ENCODE data around the gene CHCHD6. TPM values are rescaled to one million over a fixed set of nuclear protein-coding genes. Genes with fewer than 3 reads are reported as not detected.

Gene CHCHD6
- total RNA-seq, 2 experiments from 2014 or later = 8.7 to 9.3 TPM

DNA sequence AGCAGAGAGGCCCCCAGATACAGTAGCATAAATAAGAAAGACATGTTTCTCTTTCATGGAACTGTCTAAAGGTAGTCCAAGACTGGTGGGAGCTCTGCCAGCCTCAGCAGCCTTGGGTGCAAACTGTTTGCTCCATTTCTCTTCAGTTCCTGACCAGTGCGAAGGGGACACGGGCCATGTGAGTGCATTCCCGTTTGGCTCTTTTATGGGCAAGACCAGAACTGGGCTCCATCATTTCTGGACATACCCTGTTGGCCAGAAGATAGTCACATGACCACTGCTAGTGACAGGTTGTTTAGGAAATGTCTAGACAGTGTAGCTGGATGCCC is 45.5 kb downstream of the CHCHD6 start:
- no peaks in the 10 kb centered on the region for H3K9me3 Mint-ChIP-seq
- Histone ChIP-seq H3K27ac (ENCODE audit: low read depth in 1 of 2, low read length in 2 of 2) (no peak overlapping the region), H3K4me1 (ENCODE audit: insufficient read depth, low read length) (no peaks in the 10 kb centered on the region), H3K27me3 (ENCODE audit: control insufficient read depth in 1 of 2, insufficient read depth in 2 of 2, low read length in 2 of 2) (no peaks in the 10 kb centered on the region), H3K9me3 (ENCODE audit: control insufficient read depth in 1 of 2, insufficient read depth in 1 of 2, low read length in 2 of 2) (no peaks in the 10 kb centered on the region), H3K36me3 (ENCODE audit: insufficient read depth, low read length) (no peaks in the 10 kb centered on the region), H3K4me3 (ENCODE audit: low read length) (no peak overlapping the region)
- DNase-seq = no peak
- TF ChIP-seq, protein P1, sequence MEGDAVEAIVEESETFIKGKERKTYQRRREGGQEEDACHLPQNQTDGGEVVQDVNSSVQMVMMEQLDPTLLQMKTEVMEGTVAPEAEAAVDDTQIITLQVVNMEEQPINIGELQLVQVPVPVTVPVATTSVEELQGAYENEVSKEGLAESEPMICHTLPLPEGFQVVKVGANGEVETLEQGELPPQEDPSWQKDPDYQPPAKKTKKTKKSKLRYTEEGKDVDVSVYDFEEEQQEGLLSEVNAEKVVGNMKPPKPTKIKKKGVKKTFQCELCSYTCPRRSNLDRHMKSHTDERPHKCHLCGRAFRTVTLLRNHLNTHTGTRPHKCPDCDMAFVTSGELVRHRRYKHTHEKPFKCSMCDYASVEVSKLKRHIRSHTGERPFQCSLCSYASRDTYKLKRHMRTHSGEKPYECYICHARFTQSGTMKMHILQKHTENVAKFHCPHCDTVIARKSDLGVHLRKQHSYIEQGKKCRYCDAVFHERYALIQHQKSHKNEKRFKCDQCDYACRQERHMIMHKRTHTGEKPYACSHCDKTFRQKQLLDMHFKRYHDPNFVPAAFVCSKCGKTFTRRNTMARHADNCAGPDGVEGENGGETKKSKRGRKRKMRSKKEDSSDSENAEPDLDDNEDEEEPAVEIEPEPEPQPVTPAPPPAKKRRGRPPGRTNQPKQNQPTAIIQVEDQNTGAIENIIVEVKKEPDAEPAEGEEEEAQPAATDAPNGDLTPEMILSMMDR (IDR thresholded peaks at IDR 0.05) = no peak
- H3K27ac Mint-ChIP-seq = no peak overlapping the region
- ATAC-seq (ENCODE audit: poor library complexity) = no peak
- intact Hi-C loops (cut with DNase I, micrococcal nuclease) = no loop called here
- no peaks in the 10 kb centered on the region for H3K27me3 Mint-ChIP-seq
- POLR2A ChIA-PET = no interaction called here
- no peak overlapping the region for H3K4me3 Mint-ChIP-seq
- CTCF ChIA-PET = interaction anchor here (1.0 kb wide), 1 partner anchor 11 kb away, joined by 3 read pairs; no protein-coding TSS in a partner anchor
- peaks cover 5% of the 10 kb centered on the region for H3K36me3 Mint-ChIP-seq (ENCODE audit: low read depth)
- H3K4me1 Mint-ChIP-seq (ENCODE audit: low read depth) = peaks cover 8% of the 10 kb centered on the region

DNA sequence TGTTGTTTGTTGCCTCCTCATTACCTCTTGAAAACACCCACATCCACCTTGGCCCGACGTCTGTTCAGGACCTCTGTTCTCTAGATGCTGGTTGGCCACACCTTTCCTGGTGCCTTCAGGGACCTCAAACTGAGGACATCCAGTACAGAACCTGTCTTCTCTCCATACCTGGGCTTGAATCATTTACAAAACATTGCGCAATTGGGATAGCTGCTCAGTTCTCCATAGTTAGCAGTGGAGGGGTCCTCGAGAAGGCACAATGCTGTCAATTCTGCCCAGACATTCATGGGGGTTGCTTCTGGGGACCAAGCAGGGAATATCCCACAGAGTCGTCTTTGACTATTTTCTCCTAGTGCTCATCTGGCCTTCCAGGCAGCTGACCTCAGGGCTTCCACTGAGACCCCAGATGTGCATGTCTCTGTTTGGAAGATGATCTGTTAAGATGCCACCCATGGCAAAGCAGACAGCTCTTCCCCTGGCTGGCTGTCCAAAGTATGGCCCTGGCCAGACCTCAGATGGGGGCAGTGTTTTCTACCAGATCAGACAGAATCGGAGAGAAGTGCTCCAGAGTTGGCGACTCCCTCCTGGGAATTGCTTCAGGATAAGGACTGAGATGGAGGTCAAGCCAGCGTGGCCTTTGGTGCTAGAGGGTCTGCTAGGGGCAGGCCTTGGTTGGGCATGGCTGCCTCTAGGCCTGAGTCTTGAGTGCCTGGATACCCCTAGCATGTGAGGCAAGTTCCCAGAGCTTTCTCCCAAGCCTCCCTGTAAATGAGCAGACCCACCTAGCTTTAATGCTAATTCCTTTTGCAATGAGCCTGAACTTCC is 46.1 kb downstream of the CHCHD6 start:
- ATAC-seq (ENCODE audit: poor library complexity) = no peak
- DNase-seq = no peak
- Histone ChIP-seq H3K27me3 (ENCODE audit: control insufficient read depth in 1 of 2, insufficient read depth in 2 of 2, low read length in 2 of 2) (no peaks in the 10 kb centered on the region), H3K9me3 (ENCODE audit: control insufficient read depth in 1 of 2, insufficient read depth in 1 of 2, low read length in 2 of 2) (no peaks in the 10 kb centered on the region), H3K36me3 (ENCODE audit: insufficient read depth, low read length) (no peaks in the 10 kb centered on the region), H3K27ac (ENCODE audit: low read depth in 1 of 2, low read length in 2 of 2) (no peak overlapping the region), H3K4me1 (ENCODE audit: insufficient read depth, low read length) (no peaks in the 10 kb centered on the region), H3K4me3 (ENCODE audit: low read length) (no peak overlapping the region)
- POLR2A ChIA-PET = no interaction called here
- intact Hi-C loops (cut with DNase I, micrococcal nuclease) = loop anchor here in 1 of 2 experiments (5.0 kb wide), 1 partner anchor 707 kb away; no protein-coding TSS in a partner anchor
- Mint-ChIP-seq H3K27me3 (no peaks in the 10 kb centered on the region), H3K4me1 (ENCODE audit: low read depth) (peaks cover 8% of the 10 kb centered on the region), H3K36me3 (ENCODE audit: low read depth) (peaks cover 5% of the 10 kb centered on the region), H3K27ac (no peak overlapping the region), H3K9me3 (no peaks in the 10 kb centered on the region), H3K4me3 (no peak overlapping the region)
- TF ChIP-seq, protein P1 (IDR thresholded peaks at IDR 0.05) = no peak
- CTCF ChIA-PET = interaction anchor here (1.0 kb wide), 1 partner anchor 12 kb away, joined by 3 read pairs; no protein-coding TSS in a partner anchor

DNA sequence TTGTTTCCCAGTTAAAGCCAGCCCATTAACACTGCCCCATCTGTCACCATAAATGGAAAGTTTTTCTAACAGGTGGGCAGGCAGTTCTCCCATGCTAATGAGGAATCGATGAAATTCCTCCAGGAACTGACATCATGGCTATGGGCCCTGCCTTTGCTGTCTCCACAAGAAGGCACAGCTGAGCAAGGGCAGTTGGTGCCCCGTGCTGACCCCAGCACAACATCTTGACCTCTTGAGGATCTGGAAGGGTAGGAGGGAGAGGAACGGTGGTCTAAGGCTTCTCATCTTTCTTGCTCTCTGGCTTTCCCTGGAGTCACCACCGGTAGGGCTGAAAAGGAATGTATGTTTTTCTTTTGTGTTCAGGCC is 46.7 kb downstream of the CHCHD6 start:
- Histone ChIP-seq H3K27me3 (ENCODE audit: control insufficient read depth in 1 of 2, insufficient read depth in 2 of 2, low read length in 2 of 2) (no peaks in the 10 kb centered on the region), H3K4me3 (ENCODE audit: low read length) (no peak overlapping the region), H3K9me3 (ENCODE audit: control insufficient read depth in 1 of 2, insufficient read depth in 1 of 2, low read length in 2 of 2) (no peaks in the 10 kb centered on the region), H3K4me1 (ENCODE audit: insufficient read depth, low read length) (no peaks in the 10 kb centered on the region), H3K36me3 (ENCODE audit: insufficient read depth, low read length) (no peaks in the 10 kb centered on the region), H3K27ac (ENCODE audit: low read depth in 1 of 2, low read length in 2 of 2) (no peak overlapping the region)
- Mint-ChIP-seq H3K4me3 (no peak overlapping the region), H3K36me3 (ENCODE audit: low read depth) (peaks cover 5% of the 10 kb centered on the region), H3K27ac (no peak overlapping the region), H3K27me3 (no peaks in the 10 kb centered on the region), H3K9me3 (no peaks in the 10 kb centered on the region), H3K4me1 (ENCODE audit: low read depth) (peaks cover 8% of the 10 kb centered on the region)
- ATAC-seq (ENCODE audit: poor library complexity) = no peak
- POLR2A ChIA-PET = no interaction called here
- TF ChIP-seq, protein P1 (IDR thresholded peaks at IDR 0.05) = no peak
- no peak for DNase-seq
- CTCF ChIA-PET = interaction anchor here (1.0 kb wide), 1 partner anchor 13 kb away, joined by 3 read pairs; no protein-coding TSS in a partner anchor
- intact Hi-C loops (cut with DNase I, micrococcal nuclease) = loop anchor here in 1 of 2 experiments (5.0 kb wide), 1 partner anchor 707 kb away; no protein-coding TSS in a partner anchor
